A673 (cell line): ENCODE measurements around the gene ACOT7. TPM values are rescaled to one million over a fixed set of nuclear protein-coding genes. Genes with fewer than 3 reads are reported as not detected.

Experiments used
- BruUV-seq: library from RNA; stranded (reverse); fragments of 400-500 nt; replicated peaks from 2 replicates; lab custom pipeline; 2021; lab: Mats Ljungman, UMichigan
- CTCF ChIA-PET: fragments of 300-600 bp; sonication (Branson Sonifier 250); formaldehyde crosslinking; loops from one replicate; lab custom pipeline; 2022; ENCODE audit warnings: antibody characterized with exemption; lab: Charles Lee
- POLR2A ChIA-PET: fragments of 300-600 bp; sonication (Branson Sonifier 250); formaldehyde crosslinking; loops from one replicate; lab custom pipeline; 2022; ENCODE audit warnings: antibody characterized with exemption; ENCODE audit not compliant: low non-redundant PET; lab: Charles Lee
- DNase-seq: peaks from one replicate; pipeline ENCODE4 v3.0.0-alpha.2; 2015; ENCODE audit warnings: low spot score
- H3K27ac ChIP-seq: fragments of 200-600 bp; sonication (generic); 2 replicates; pipeline ENCODE4 v1.5.1; 2016; ENCODE audit warnings: mixed run types, low read depth, mild to moderate bottlenecking, mixed read lengths, antibody characterized with exemption, low read length; ENCODE audit not compliant: poor library complexity, severe bottlenecking
- H3K27me3 ChIP-seq: fragments of 200-600 bp; sonication (generic); replicated peaks from 2 replicates; pipeline ENCODE4 v1.6.1; 2017; ENCODE audit warnings: mixed run types, low read depth, mild to moderate bottlenecking, mixed read lengths, antibody characterized with exemption, low read length; ENCODE audit not compliant: insufficient read depth, poor library complexity
- H3K36me3 ChIP-seq: fragments of 200-600 bp; sonication (generic); 2 replicates; pipeline ENCODE4 v1.6.1; 2016; ENCODE audit warnings: mixed run types, mild to moderate bottlenecking, mixed read lengths, antibody characterized with exemption, low read length; ENCODE audit not compliant: insufficient read depth, poor library complexity, severe bottlenecking
- H3K4me1 ChIP-seq: fragments of 200-600 bp; sonication (generic); 2 replicates; pipeline ENCODE4 v1.6.1; 2017; ENCODE audit warnings: mixed run types, mild to moderate bottlenecking, mixed read lengths, antibody characterized with exemption, low read length; ENCODE audit not compliant: insufficient read depth, poor library complexity, severe bottlenecking
- H3K4me3 ChIP-seq: fragments of 200-600 bp; sonication (generic); 2 replicates; pipeline ENCODE4 v1.5.1; 2016; ENCODE audit warnings: low read depth, mixed run types, mild to moderate bottlenecking, mixed read lengths, low read length; ENCODE audit not compliant: poor library complexity, severe bottlenecking
- H3K9me3 ChIP-seq: fragments of 200-600 bp; sonication (generic); 2 replicates; pipeline ENCODE4 v1.6.1; 2016; ENCODE audit warnings: mixed run types, low read depth, mild to moderate bottlenecking, mixed read lengths, antibody characterized with exemption, low read length; ENCODE audit not compliant: poor library complexity, severe bottlenecking
- CTCF ChIP-seq: fragments of 300-800, 200-600 bp; sonication (generic); conservative IDR thresholded peaks from 2 replicates; pipeline ENCODE4 v1.5.1; 2017; ENCODE audit warnings: low read depth, mild to moderate bottlenecking, antibody characterized with exemption, low read length, moderate library complexity, mixed read lengths
- EZH2 ChIP-seq: fragments of 200-600 bp; sonication (generic); IDR thresholded peaks from 2 replicates; pipeline ENCODE4 v1.6.1; 2017; ENCODE audit warnings: borderline replicate concordance, low read depth, mild to moderate bottlenecking, mixed read lengths, antibody characterized with exemption, low read length; ENCODE audit not compliant: poor library complexity, severe bottlenecking
- intact Hi-C: fragments of 100-400 bp; cut with micrococcal nuclease; formaldehyde crosslinking; loops from one replicate; pipeline ENCODE4 v1.10.0; 2022; ENCODE audit not compliant: unreplicated experiment
- total RNA-seq: library from RNA; stranded (reverse); gene quantifications from 2 replicates; pipeline ENCODE4 v1.2.3, GENCODE V29; 2021

The ACOT7 gene
- total RNA-seq, 1 experiment from 2014 or later = 132 TPM

- no peak overlapping the region for H3K27ac ChIP-seq
- no peaks in the 10 kb centered on the region for H3K36me3 ChIP-seq
- no peaks in the 10 kb centered on the region for H3K9me3 ChIP-seq
- no TSS peak for BruUV-seq
- intact Hi-C loops = no loop called here
- no peak overlapping the region for H3K4me3 ChIP-seq
- no peaks in the 10 kb centered on the region for H3K27me3 ChIP-seq
- H3K4me1 ChIP-seq = no peaks in the 10 kb centered on the region
- ChIA-PET CTCF (no interaction called here), POLR2A (no interaction called here)
- DNase-seq = no peak
- TF ChIP-seq CTCF (no peak), EZH2 (no peak)
These were observed 106.5 kb downstream of the ACOT7 start for GRCh38 chr1:6287029-6287428.

- POLR2A ChIA-PET = no interaction called here
- no peaks in the 10 kb centered on the region for H3K27me3 ChIP-seq
- H3K9me3 ChIP-seq = no peaks in the 10 kb centered on the region
- DNase-seq = no peak
- no TSS peak for BruUV-seq
- intact Hi-C loops = no loop called here
- no peaks in the 10 kb centered on the region for H3K4me1 ChIP-seq
- TF ChIP-seq CTCF (no peak), EZH2 (no peak)
- CTCF ChIA-PET = interaction anchor here (0.7 kb wide), 1 partner anchor 25 kb away, joined by 3 read pairs; no protein-coding TSS in a partner anchor
- H3K27ac ChIP-seq = no peak overlapping the region
- H3K4me3 ChIP-seq = no peak overlapping the region
- no peaks in the 10 kb centered on the region for H3K36me3 ChIP-seq
These were observed 107.3 kb downstream of the ACOT7 start for GRCh38 chr1:6286266-6286665.

GRCh38 chr1:6285336-6285735 lies 108.2 kb downstream of the ACOT7 start:
- no peaks in the 10 kb centered on the region for H3K36me3 ChIP-seq
- H3K27me3 ChIP-seq = no peaks in the 10 kb centered on the region
- TF ChIP-seq CTCF = no peak
- TF ChIP-seq EZH2 = no peak
- no peaks in the 10 kb centered on the region for H3K9me3 ChIP-seq
- CTCF ChIA-PET = interaction anchor here (0.7 kb wide), 1 partner anchor 26 kb away, joined by 3 read pairs; no protein-coding TSS in a partner anchor
- intact Hi-C loops = no loop called here
- no TSS peak for BruUV-seq
- POLR2A ChIA-PET = no interaction called here
- no peak overlapping the region for H3K4me3 ChIP-seq
- no peak overlapping the region for H3K27ac ChIP-seq
- H3K4me1 ChIP-seq = no peaks in the 10 kb centered on the region
- DNase-seq = no peak
